ENCODE measurements around the gene ZNF772.

Gene ZNF772

GRCh38 chr19:57435062-57435978 is 42.0 kb downstream of the ZNF772 start, which contains the start of gene ZNF749:
Gene ZNF749, plus strand, starts transcription at chr19:57435325. Its CDS starts 254 bp downstream, at chr19:57435579.
- peak; percentile 95 for DNase-seq (ENCODE audit: low read depth)

GRCh38 chr19:57434386-57435061 is 42.8 kb downstream of the ZNF772 start:
- DNase-seq (ENCODE audit: low read depth) = no peak

GRCh38 chr19:57421037-57421436 is 56.3 kb downstream of the ZNF772 start:
- DNase-seq (ENCODE audit: low read depth) = no peak

- DNase-seq (ENCODE audit: low read depth) = no peak
Observed at GRCh38 chr19:57419439-57419838, 57.9 kb downstream of the ZNF772 start.
